GM19025 (cell line): ENCODE data around the gene KDM7A.

Source experiments
- ATAC-seq: cut with Tn5 transposase; IDR thresholded peaks from one replicate; pipeline ENCODE4 v1.9.1; 2021; ENCODE audit warnings: mild to moderate bottlenecking, low read depth, moderate library complexity; ENCODE audit not compliant: unreplicated experiment

KDM7A gene

DNA sequence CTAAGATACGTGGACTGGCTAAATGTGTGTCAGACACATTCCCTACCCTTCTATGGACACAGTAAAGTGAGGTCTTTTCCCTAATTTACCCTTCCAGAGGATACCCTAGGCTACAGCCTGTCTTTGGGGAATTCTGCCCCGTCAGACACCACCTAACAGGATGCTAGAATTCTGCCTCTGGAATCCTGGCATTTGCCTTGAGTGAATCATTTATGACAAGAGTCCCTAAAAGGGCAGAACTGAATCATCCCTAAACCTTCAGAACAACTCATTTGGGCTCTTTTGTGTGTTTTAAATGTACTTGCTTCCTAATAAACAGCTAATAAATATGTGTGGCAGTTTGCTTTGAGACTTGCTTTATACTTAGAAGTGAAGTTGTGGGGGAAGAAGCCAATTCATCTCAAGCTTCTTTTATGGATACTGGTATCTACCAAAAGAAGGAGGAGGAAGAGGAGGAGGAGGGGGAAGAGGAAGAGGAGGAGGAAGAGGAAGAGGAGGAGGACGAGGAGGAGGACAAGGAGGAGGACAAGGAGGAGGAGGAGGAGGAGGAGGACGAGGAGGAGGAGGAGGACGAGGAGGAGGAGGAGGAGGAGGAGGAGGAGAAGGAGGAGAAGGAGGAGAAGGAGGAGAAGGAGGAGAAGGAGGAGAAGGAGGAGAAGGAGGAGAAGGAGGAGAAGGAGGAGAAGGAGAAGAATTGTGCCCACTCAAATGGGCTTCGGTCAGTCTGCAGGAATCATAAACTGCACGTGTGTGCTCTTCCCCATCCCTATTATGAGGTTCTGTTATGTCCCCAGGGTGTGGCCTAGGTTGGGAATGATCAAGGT lies 141.2 kb downstream of the KDM7A start:
- no peak for ATAC-seq
